Measurements from ENCODE around the gene TMEM45A.
"Not testable (repeated sequence)": the region's sequence is repeated elsewhere in the genome, so short reads cannot be mapped to it uniquely, and the experiment has no call there.

The TMEM45A gene

DNA sequence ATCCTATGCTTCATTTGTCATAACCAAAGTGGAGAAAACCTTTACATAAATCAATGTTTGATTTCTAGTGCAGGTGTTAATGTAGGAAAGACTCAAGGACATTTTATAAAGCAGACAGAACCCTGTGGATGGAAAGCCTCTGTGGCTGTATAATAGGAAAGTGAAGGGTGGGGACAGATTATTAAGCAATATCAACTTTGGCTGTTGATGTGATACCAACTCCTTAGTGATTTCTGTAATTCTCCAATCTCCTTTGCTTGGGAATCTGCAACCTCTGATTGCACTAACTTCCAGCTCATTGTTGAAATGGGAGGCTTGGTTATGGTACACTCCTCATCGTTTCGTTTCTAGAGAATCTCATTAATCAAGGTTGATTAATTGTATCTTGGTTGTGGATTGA is 87.7 kb downstream of the TMEM45A start:
- no peak for DNase-seq

DNA sequence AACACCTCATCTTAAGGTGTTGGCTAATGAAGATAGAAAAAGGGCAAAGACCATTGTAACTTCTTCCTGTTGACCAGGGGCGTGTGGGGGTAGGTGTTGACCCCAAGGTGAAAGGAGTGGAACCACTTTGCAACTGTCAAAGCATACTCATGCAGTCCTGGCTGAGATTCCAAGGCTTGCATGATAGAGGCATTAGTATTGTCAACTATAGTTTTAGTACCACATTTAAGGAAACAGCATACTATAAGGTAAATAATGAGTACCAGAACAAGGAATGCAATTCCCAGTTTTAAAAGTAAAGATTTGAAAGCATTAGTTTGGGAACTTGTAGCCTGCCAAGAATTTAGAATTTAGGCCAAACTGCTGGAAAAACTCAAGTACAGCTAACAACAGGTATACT is 89.2 kb downstream of the TMEM45A start:
- DNase-seq = no peak

DNA sequence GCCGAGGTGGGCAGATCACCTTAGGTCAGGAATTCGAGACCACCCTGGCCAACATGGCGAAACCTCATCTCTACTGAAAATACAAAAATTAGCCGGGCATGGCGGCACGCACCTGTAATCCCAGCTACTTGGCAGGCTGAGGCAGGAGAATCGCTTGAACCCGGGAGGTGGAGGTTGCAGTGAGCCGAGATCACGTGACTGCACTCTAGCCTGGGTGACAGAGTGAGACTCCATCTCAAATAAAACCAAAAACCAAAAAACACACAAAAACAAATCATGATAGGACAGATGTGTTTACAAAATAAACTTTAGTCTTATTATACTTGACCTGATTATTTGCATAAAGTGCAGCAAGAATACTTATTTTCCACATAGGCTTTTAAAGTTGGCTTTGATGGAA is 89.7 kb downstream of the TMEM45A start:
- not testable (repeated sequence) for DNase-seq

- no peak for DNase-seq
Observed at GRCh38 chr3:100584101-100584660, 91.8 kb downstream of the TMEM45A start.

DNA sequence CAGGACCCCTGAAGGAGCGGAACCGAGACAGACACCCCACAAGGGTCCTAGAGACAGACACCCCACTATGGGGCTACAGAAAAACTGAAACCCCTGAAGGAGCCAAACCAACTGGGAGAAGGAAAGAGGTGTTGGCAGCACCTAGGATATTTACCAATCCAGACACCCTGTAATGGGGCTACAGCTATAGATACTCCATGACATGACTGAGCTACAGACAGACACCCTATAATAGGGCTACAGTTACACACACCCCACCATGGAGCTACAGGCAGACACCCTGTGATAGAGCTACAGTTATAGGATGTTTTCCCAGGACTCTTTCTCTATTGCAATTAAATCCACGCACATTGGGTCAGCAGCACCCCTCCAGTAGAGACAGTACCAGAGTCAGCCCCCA is 94.4 kb downstream of the TMEM45A start:
- no peak for DNase-seq

DNA sequence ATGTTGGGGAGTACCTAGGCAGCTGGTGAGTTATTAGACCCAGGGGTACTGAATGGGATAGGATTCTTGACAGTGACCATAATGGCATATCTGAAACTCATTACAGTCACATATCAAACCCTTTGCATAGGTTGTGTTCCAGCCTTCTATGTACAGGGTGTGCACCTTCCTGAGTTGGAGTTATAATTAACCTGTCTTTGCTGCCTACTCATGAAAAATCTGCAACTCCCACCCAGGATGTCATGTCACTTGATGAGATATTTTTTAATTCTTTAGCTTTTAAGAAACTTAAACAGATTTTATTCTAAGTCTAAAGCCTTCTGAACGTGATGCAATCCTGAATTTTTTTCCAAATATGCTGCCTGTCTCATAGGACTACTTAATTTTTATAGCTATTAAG is 95.8 kb downstream of the TMEM45A start:
- no peak for DNase-seq

- peak; percentile 92 for DNase-seq
Observed at GRCh38 chr3:100590114-100590839, 97.9 kb downstream of the TMEM45A start.

GRCh38 chr3:100590840-100591147 is 98.4 kb downstream of the TMEM45A start:
- DNase-seq = no peak

GRCh38 chr3:100591411-100591810 is 99.0 kb downstream of the TMEM45A start:
- DNase-seq = no peak

DNA sequence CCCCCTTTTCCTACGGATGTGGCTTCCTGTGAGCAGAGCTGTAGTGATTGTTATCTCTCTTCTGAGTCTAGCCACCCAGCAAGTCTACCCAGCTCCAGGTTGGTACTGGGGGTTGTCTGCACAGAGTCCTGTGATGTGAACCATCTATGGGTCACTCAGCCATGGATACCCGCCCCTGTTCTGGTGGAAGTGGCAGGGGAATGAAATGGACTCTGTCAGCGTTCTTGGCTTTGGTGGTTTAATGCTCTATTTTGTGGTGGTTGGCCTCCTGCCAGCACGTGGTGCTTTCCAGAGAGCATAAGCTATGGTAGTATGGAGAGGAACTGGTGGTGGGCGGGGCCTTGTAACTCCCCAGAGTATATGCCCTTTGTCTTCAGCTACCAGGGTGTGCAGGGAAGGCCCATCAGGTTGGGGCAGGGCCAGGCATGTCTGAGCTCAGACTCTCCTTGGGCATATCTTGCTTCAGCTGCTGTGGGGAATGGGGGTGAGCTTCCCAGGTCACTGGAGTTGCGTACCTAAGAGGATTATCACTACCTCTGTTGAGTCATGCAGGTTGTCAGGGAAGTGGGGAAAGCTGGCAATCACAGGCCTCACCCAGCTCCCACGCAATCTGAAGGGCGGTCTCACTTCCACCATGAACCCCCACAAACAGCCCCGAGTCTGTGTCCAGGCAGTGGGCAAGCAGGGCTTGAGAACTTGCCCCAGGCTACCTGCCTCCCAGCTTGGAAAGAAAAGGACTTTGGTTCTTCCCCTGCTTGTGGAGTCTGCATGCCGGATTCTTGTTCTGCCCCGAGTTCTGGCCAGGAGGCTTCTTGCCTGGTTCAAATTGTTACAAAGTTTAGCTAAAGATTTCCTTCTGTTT is 108.0 kb downstream of the TMEM45A start:
- peak; percentile 52 for DNase-seq

DNA sequence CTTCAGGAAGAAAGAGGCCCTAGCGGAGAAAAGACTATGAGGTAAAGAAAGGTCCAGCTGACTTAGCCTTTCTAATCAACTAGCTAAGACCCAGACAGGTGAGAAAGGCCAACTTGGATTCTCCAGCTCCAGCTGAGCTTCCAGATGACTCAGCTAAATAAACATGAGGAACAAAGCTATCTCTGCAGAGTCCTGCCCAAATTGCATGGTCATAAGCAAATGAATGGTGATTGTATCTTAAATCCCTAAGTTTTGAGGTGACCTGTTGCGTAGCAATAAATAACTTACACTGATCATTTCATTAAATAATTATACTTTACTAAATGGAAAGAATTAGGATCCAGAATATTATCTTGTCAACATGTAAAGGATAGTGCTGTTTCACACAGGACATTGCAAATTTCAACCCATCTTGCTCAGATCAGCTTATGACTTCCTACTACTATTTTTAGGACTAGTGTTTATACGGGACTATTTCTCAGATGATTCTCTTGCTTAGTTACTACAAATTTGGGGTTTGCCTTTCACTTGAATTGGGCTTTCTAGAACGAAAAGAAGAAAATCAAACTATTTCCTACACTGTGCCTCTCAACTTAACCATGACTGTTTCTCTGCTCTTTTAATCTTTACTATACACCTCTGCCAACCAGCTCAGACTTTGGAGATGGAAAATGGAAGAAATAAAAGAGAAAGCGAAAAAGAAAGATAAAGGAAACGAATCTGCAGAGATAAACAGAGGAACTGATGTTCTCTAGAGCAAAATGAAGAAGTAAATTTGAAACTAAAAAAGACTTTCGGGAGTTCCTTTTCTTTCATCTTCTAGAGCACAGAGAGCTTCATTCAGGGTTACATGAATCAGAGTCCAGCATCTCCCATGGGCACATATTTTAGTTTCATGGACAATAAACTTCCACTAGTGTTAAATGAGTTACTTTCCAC is 110.4 kb downstream of the TMEM45A start:
- DNase-seq = no peak

DNA sequence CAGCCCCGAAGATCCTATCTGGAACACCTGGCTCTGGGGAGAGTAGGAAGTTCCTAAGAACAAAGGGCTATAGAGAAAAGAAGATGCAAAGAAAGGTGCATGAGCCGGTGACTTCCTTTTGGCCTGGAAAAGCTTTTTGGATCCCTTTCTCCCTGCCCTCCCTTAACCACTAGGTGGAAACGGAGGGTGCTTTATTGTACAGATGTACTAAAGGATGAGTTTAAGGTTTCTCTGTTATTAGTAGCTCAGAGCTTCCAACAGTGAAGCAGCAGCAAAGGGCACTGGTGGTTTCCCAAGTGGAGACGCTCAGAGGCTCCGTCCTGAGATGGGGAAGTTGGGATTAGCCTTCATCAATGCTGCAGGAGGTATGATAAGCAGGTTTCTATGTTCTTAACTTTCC is 111.0 kb downstream of the TMEM45A start:
- peak; percentile 82 for DNase-seq

- DNase-seq = no peak
Observed at GRCh38 chr3:100605358-100605757, 112.9 kb downstream of the TMEM45A start.

DNA sequence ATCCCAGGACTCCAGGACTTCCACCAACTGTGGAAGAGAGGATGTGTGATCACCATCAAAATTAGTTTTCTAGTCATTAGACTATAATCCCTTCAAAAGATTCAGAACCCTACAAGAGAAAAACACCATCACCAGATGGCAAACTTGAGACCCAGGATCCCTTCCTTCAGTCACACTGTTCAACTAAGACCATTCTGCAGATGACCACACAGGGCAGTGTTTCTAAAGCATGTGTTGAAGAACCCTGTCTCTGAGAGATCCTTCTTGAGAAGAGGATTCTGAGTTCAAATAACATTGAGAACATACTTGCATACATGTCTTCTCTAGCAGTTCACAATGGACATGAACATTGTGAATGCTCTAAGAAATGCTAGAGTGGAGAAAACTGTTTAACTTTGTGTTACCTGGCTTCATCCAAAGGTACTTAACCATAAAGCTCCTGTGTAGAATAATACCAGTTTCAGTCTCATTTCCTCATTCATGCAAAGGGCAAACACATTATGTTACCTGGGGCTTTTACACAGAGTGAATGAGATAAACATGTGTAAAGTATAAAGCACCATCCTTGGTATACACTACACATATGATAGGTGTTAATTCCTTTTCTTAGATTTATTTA is 114.6 kb downstream of the TMEM45A start:
- peak; percentile 57 for DNase-seq

DNA sequence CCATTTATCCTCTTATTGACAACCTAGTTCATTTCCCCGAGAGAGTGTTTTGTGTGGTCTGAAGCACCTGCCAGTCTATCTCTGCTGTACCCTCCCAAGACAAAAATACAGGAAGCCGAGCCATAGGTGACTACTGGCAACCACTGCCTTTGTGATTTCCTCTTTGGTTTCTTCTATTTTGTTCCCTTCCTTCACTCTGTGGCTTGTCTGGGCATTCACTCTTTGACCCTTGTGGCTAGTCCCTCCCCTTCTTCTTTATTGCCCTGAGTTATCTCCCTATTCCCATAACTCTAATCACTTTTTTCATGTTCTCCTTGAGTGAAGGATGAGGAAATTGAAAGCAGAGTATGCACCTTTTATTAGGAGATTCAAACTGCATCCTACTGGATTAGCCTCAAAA is 116.9 kb downstream of the TMEM45A start, which contains the start of gene ADGRG7:
TSS of gene ADGRG7 (plus strand) at position 297 of the 400 bp plus-strand sequence. CDS start 256 bp downstream, outside the sequence.
- no peak for DNase-seq

DNA sequence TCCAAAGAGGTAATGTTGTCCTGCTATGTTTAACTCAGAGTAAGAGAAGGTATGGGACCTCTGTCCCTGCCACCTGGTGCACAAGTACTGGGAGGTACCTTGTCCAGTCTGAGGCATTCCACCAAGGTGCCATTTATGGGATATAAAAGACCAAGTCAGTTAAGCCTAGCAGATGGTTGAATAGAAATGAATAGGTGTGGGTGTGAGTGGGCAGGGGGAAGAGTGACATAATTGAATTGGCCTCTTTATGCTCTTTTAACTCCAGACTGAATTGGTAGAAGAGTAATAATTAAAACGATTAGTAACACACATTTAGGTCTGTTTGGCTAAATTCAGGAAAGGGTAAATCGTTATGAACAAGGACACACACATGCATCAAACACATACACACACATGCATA is 117.5 kb downstream of the TMEM45A start:
- DNase-seq = no peak

- no peak for DNase-seq
Observed at GRCh38 chr3:100611221-100611620, 118.8 kb downstream of the TMEM45A start.

DNA sequence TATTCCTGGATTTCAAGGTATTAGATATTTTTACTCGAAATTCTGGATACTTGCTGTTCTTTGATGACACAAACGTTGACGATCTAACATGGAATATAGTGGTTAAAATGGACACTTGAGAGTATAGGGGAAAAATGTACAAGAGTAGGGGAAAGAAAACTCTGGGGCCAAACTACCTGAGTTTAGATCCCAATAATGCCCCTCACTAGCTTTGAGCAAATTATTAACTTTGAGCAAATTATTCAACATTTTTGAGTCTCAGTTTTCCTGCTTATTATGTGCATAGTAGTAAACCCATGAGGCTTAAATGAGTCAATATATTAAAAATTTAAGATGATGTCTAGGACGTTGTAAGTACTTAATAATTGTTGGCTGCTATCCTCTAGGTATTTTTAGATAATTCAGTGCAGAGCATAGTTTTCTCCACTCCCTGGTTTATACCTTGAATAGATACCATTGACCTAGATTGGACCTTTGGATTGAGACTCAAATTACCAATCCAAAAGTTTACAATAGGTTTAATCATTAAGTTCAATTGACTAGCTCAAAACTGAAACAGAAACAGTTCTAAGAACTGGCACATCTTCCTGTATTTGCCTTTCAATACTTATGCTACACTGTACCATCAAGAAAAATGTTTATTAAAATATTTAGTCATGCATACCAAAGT is 121.4 kb downstream of the TMEM45A start:
- no peak for DNase-seq

DNA sequence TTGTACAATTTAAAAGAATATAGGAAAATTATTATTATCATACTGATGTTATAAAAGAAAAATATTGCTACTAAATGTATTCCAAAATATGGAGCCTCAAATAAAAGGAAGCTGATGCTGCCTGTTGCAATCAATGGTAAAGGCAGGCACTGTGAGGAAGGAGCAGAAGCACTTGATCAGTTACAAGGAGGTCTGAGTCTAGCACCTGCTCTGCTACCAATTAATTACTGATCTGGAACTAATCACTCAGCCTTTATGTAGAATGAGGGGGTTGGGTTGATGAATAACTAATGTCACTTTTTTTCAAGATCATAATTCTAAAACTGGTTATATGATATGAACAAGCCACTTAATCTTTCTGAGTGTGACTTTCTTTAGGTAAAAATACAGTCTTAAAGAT is 122.5 kb downstream of the TMEM45A start:
- DNase-seq = peak; percentile 46

DNA sequence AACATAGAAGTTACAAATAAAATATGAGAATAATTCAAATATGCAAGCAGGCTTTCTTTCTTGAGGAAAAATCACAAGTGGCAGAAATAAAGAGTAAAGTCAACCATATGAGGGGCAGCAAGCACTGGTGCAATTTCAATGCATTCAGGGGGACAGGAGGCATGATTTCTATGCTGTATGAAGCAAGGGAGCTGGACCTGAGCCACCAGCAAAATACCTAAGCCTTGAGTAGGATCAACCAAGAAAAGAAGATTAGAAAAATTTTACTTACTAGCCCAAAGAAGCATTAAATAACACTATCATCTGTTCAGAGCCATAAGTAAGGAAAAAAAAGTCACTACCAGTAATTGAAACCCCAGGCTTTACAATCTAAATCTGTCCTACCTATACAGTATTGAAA is 123.3 kb downstream of the TMEM45A start:
- peak; percentile 43 for DNase-seq

GRCh38 chr3:100621251-100621650 is 128.8 kb downstream of the TMEM45A start:
- no peak for DNase-seq

All from NCI-H82 (cell line).